Activated CD4-positive, alpha-beta T cell treated with anti-CD3 and anti-CD28 coated beads, Interleukin-2, amount 50 U/mL, for 4 hours (primary cell): ENCODE data around the gene IL11RA.
A peak's percentile ranks its signal among the peaks of the same experiment; 100 is the strongest.

Experiments
- DNase-seq, 2 experiments: peaks; one replicate each; pipeline ENCODE4 v3.0.0-alpha.2; 2020

IL11RA gene

DNA sequence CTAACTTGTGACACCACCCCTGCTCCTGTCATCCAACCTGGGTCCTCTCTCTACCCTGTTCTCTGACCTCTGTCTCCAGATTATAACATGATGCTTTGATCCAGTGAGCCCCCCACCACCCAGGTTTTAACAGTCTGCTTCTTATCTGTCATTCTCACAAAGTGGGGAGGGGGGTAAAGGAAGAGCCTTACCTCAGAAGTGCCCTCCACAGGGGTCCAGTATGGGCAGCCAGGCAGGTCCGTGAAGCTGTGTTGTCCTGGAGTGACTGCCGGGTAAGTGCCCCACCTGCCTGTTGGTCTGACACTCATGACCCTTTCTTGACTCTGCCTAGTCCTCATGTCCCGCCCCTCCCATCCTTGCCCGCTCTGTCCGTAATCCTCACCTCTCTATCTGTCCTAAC lies 3.4 kb downstream of the IL11RA start:
- no peak for DNase-seq

DNA sequence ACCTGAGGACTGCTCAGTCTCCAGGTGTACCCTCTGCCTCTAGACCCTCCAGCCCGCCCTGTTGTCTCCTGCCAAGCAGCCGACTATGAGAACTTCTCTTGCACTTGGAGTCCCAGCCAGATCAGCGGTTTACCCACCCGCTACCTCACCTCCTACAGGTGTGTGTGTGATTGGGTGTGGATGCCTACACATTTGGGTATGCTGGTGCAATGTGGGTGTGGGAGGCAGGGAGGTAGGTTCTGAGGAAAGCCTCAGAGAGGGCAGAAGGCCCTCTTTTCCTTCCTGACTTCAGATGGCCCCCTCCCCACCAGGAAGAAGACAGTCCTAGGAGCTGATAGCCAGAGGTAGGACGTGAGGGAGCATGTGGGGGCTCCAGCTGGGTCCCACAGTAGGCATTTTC lies 5.0 kb downstream of the IL11RA start:
- no peak for DNase-seq

DNA sequence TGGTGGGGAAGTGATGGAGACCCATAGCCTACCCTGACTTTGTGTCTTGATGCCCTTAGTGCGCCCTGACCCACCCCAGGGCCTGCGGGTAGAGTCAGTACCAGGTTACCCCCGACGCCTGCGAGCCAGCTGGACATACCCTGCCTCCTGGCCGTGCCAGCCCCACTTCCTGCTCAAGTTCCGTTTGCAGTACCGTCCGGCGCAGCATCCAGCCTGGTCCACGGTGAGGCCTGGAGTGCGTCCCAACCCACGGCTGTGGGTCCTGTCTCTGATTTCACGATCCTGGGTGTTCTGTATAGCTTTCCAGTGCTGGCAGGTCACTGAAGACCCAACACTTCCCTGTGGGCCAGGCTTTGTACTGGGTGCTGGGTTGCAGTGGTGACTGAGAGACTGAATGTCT lies 6.5 kb downstream of the IL11RA start:
- DNase-seq: no peak

DNA sequence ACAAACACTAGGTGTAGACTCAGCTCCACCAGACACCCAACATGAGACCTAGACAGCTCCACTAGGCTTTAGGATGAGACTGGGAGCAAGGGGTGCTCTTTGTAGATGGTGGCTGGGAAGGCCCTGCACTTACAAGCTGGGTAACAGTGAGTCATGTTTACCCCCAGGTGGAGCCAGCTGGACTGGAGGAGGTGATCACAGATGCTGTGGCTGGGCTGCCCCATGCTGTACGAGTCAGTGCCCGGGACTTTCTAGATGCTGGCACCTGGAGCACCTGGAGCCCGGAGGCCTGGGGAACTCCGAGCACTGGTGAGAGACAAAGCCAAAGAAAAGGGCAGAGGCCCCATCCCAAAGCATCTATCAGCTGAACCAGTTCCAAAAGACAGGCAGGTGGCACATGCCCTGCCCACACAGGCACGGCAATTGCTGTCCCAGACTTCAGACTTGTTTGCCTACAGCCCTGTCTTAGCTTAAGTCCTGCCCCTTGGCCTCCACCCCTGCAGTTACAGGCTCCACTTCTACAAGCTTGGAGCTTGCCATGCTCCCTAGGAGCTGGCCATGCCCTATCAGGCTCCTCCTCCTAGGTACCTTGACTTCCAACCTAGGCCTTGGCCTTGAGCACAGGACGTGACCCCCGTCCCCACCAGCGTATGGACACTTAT lies 7.7 kb downstream of the IL11RA start:
- no peak for DNase-seq

DNA sequence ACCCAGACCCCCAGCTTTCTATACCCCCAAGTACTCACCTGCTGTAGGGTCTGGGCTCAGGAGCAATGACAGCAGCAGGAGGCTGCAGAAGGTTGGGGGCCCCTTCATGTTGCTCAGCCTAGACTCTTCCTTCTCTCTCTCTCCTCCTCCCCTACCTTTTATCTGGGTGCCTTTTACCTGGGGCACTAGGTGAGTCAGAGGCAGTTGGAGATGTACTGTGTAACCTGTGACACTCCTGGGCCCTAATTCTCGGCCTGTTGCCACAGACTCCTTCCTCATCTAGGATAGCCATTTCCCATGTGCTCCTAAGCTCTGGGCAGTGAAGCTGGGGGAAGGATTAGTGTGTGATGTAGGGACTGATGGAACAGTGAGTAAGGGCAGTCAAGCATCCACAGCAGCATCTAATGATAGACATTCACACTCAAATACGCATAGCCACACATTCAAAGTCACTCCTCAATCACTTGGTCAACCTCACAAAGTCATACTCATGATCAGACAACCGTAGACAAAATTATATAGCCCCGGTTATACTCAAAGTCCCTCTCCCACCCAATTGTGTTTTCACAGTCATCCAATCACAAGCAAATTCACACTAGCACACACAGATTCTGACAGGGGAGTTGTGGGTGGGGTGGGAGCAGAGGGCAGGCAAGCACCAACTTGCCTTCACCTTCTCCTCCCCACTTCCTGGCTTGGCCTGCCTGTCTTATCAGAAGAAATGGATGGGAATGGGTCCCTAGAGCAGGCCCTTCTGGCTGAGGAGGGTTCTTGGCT lies 10.7 kb downstream of the IL11RA start, which contains the start of gene CCL27:
TSS of gene CCL27 (minus strand) at position 132 of the 777 bp plus-strand sequence. CDS start at position 108, 24 bp downstream.
- no peak for DNase-seq

DNA sequence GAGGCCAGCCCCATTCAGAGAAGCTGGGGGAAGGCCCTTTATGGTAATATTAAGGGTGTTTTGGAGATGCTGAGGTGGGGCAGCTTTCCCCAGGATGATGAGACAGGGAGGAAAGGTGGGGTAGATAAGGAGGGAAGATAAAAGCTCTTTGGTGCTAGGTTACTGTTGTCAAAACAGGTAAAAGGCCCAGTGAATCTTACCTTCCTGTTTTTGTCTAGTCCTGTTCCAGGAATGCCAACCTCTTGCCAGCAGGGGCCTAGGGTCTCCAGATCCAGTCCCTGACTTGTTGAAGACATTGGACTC lies 11.3 kb downstream of the IL11RA start:
- DNase-seq: no peak

DNA sequence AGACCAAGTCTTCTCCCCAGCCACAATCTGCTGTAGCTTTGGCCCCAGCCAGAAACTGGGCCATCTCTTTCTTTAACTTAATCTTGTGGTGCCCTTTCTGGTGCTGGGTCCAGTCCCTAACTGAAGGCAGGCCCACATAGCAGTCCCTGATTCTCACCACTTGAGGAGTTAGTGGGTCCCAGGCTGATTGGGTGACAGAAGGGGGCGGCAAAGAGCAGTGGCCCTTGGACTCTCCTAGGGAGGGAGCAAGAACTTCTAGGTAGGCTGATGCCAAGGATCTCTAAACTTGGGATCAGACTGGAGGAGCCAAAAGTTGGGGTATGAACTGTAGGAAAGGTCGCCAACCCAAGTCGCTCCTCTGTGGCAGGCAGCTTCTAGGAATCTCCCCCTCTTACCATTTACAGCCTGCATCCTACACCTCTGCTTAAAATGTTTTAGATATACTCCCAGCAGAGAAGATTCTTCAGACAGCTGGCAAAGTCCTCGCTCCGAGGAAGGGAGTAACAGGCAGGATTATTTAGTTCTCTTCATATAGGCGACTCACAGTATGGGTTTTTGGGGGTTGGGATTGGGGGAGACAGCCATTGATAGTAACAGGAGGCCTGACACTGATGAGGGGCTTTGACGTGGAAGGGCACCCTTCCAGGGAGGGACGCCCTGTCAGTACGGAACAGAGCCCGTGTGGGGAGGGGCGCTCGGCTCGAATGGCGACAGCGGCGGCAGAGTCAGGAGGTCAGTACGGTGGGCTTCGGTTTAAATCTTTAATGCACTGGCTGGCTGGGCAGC lies 12.5 kb downstream of the IL11RA start:
- DNase-seq: peak; percentile 56 to 61

DNA sequence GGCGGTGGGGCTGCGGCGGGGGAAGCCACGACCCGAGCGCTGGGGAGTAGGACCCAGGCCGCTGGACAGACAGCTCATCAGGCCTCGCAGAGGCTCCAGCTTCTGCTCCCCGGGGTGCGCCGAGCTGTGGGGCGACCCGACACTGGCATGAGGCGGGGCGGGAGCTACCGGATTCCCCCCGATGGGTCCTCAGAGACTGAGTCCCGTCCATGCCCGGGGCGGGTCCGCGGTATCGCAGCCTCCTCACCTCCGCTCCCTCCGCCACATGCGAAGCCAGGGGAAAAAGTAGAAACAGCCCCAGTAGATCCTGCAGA lies 13.0 kb downstream of the IL11RA start:
- DNase-seq: no peak

DNA sequence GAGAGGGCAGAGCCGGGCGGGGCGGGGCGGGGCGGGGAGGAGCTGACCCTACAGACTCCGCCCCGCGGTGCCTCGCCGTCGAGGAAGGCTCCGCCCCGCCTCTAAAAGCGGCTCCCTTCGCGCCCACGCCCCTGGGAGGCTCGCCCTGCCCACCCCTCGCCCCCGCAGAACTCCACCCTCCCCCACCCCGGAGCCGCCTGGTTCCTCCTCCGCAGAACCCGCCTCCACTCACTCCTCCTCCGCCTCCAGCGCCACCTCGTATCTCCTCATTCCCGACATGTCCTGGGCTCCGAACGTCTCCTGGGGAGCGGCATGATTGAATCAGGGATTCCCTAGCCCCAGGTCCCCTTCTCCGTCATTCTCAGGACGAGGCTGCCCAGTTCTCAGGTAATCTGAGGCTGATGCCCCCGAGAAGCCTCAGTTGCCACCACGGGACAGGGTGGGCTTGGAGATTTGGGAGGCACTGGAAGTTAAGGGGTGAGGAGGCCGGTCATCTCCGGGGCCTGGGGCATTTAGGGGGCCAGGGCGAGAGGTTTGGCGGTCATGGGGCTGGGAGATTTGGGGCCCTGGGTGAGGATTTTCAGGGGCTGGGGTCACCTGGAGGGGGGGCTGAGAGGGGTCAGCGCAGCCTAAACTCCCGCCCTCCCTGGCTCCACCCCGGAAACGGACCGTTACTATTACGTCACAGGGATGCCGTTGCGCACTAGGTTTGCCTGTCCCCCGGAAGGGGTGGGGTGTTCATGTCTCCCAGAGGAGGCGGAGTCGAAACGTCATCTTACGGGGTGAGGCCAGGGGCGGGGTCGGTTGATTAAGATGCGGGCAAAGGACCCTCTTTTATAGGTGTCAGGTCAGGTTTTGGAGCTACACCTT lies 13.6 kb downstream of the IL11RA start:
- peak; percentile 84 to 87 for DNase-seq

DNA sequence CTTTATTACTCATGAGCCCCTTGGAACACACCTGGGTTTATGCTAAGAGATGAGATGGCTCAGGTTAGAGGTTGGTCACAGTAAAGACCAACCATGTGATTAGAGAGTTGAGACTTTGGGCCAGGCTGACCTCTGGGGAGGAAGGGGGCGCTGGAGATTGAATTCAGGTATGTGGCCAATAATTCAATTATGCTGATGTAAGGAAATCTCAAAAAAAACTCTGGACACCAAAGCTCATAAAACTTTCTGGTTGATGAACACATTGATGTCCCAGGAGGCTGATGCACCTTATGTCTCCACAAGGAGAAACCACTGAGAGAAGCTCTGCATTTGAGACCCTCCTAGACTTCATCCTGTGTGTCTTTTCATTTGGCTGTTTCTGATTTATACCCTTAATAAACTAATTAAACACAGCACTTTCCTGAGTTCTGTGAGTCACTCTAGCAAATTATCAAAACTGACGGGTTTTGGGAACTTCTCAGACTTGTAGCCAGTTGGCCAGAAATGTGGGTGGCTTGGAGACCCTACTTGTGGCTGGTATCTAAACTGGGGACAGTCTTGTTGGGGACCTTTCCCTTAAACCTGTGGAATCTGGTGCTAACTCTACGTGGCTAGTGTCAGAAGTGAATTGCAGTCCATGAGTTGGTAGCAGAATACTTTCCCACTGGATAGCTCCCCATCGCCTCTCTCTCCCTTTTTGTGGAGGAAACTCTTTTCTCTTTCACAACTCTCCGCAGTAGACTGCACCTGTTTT lies 18.0 kb downstream of the IL11RA start:
- no peak for DNase-seq

DNA sequence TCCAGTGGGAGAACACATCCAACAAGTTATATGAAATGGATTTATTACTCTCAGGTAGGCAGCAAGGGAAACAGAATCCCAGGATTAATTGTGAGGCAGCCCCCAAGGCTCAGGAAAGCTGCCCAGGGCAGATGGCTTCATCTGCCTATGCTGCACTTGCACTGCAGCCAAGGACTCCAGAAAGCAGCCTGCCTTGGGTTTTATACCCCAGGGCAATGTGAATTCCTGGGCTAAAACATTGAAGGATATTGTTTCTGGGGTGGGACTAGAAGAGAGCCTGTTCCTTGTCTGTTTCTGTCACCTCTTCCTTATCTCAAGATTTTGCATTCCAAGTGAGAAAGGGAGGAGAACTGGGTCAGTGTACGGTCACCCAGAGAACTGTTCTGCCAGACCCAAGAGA lies 19.3 kb downstream of the IL11RA start:
- no peak for DNase-seq

DNA sequence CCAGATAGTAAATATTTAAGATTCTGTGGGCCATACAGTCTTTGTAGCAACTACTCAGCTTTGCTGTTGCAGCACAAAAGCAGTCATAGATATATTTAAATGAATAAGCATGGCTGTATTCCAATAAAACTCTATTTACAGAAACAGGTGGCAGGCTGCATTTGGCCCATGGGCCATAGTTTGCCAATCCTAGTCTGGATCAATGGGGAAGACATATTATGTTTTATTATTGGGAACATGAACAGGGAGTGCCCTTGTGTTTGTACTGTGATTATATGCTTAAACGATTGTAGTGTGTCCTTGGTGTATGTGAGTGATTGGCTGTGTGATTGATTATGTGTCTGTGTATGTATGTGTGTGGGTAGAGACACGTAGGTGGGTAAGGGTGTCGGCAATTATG lies 22.5 kb downstream of the IL11RA start:
- DNase-seq: no peak

DNA sequence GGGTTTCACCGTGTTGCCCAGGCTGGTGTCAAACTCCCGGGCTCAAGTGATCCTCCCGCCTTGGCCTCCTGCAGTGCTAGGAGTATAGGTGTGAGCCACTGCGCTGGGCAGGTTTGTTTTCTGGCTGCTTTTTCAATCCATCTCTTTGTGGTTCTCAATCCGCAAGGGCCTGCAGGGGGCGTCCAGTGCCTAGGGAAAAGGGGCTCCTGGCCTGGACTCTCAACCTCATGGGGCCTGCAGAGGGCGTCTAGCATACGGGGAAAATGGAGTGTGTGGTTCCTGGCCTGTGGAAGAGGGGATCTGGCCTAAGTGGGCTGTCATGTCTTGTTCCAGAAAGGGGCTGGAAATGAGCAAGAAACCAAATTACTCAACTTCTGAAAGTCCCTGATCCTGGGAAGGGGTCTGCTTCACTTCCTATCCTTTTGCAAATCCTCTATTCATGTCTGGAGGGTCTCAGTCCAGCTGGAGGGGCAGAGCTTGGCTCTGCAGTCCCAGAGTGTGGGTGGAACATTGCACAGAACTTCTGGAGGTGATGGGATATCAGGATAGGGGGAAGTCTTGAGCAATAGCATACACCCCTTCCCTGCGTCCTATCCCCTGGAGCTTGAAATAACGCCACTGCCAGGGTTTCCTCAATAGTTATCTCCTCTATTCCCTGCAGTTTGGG lies 23.2 kb downstream of the IL11RA start:
- peak; percentile 48 to 57 for DNase-seq

DNA sequence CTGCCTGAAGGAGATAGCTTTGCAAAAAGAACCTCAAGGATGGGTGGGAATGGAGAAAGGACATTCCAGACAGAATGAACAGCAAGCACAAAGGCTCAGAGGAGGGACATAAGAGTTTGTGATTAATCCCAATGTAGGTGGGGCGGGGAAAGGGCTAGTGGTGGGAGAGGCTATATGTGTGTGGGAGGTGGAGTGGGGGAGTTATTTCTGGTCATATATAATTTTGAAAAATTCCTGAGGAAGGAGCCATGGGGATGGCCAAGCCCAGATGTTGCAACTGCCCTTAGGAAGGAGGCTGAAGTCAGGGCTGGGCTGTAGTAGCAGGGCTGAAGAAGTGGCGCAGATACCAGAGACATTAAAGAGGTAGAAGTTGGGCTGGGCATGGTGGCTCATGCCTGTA lies 23.9 kb downstream of the IL11RA start:
- DNase-seq: no peak

DNA sequence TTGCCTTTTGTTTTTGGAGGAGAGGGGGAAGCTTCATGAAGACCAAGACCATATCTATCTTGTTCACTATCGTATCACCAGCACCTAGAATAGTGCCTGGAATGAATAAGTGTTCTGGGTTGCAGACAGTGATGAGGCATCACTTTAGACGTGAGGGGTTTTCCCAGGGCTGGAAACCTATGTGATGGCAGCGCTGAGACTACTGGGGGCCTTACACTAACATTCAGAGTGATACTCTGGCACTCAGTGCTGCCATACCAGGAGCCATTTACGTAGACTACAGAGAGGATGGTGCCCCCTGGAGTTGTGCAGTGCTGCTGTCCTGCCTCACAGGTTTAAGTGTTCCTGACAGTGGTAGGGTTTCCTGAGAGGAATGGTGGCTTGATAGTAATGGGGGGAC lies 32.2 kb downstream of the IL11RA start:
- no peak for DNase-seq

DNA sequence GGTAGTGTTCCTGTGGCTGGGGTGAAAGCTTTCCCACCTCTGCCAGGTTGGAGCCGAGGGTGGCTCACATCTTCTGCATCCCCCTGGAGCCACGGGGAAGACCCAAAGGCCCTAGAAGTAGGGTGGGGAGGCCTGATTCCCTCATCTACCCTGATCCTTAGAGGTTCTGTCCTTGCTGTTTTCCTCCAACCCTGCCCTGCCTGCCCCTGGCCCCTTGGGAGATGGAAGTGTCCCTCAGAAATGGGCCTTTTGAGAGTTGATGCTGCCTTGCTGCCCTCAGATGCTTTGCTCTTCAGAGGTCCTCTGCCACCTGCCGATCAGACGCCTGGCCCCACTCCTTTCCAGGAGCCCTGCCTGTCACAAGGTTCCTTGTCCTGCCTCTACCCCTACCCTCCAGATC lies 32.8 kb downstream of the IL11RA start:
- no peak for DNase-seq

DNA sequence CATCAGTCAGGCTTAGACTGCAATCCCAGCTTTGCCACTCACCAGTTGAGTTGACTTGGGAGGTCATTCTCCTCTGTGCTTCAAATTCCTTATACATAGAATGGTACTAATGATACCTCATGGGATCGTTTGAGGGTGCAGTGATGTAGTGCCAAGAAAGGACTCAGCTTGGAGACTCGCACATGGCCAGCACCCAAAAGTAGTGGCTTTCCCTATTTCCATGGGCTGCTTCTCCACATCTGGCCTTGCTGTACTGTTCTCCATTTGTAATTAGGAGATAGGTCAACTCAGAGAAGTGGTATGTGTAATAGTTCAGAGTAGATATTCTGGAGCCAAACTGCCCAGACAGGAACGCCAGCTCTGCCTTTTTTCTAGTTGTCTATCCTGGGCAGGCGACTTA lies 33.6 kb downstream of the IL11RA start:
- no peak for DNase-seq

DNA sequence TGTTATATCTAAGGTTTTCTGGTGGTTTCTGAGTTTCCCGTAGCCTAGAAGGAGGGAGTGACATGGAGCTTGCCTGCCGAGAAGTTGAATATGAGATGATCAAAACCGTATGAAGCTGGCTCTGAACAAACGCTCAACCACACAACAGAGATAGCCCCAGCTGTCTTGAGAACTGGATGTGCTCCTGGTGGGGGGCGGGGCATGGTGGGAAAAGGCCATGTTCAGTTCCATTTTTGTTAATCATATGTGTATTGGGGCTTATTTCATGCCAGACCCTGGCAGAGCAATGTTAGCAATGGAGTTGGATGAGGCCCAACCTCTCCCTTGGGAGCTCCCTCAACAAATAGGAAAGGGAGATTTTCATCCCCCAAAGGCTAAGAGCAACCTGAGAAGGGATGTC lies 34.2 kb downstream of the IL11RA start:
- DNase-seq: no peak

DNA sequence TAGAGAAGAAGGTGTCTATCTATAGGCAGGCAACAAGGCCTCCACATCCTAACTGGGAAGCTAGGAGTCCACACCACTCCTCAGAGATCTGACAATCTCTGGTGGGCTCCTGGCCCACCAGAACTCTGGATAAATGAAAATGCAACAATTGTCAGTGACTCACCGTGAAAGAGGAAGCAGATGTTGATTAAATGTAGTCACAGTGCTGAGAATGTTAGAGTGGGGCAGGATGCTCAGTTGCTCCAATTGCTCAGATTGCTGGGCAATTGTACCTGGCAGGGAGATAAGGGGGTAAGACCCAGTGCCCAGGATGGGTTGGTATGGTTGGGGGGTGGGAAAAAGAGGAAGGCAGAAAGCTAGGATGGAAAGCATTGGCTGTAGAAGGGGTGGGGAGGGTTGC lies 34.7 kb downstream of the IL11RA start:
- no peak for DNase-seq

DNA sequence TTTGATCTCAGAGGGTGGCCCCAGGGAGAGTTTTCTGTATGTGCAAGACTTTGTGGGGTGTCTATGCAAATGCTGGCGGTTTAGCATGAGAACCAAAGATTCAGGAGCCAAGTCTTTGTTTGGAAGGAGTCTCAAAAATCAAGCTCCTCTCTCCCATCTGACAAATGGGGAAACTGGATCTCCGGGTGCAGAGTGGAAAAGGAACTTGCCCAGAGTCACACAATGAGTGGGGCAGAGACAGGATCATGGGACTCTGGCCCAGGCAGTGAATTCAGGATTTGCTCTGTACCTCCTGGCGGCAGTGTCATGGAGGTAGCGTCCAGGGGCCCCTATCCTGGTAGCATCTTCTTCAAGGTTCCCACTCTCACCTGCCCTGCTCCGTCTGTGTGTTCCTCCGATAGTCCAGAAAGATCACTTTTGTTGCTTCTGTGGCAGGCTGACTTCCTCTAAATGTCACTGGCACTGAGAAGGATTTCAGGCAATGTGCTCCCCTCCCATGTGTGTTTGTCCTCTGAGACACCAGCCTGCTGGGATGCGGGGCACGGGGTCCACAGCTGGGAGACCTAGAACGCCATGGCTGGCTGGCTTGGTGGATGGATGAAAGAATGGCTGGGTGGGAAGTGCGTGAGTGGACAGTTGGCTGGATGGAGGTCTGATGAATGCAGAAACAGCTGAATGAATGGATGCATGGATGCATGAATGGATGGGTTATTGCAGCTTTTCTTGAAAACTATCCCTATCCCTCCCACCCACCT lies 35.5 kb downstream of the IL11RA start:
- no peak for DNase-seq
